Panc1 (cell line): ENCODE results near the gene APRT.

Experiments used
- POLR2AphosphoS5 ChIP-seq: IDR thresholded peaks from 2 replicates; pipeline ENCODE4 v1.6.1; 2012; ENCODE audit warnings: mild to moderate bottlenecking, low read depth, low read length, moderate library complexity
- SIN3A ChIP-seq: IDR thresholded peaks from 2 replicates; pipeline ENCODE4 v1.6.1; 2012; ENCODE audit warnings: low read depth, mild to moderate bottlenecking, low read length, moderate library complexity, borderline replicate concordance; ENCODE audit not compliant: insufficient read depth
- TCF7L2 ChIP-seq: IDR thresholded peaks from 2 replicates; pipeline ENCODE4 v1.6.1; 2011; ENCODE audit warnings: mild to moderate bottlenecking, low read depth, low read length, inconsistent platforms
- TF ChIP-seq, protein P1 (sequence below): fragments of 450-650 bp; IDR thresholded peaks from 2 replicates; pipeline ENCODE4 v1.5.1; 2017; ENCODE audit warnings: mild to moderate bottlenecking

DNA sequence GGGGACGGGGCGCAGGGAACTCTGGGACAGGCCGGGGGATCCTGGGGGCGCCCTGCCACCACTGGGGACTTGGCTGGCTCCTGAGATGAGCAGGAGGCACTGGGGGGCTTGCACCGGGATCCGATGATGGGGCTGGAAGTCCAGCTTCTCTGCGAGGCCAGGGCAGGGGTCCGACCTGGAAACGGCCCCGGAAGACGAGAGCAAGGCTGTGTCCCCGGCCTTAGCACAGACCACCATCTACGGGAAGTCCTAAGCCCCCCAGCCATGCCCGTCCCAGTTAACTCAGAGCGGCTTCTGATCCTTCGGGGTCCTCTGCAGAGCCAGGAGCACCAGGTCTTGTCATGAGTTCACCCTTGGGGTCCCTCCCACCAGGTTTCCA lies 7.6 kb downstream of the APRT start:
- TF ChIP-seq, protein P1, sequence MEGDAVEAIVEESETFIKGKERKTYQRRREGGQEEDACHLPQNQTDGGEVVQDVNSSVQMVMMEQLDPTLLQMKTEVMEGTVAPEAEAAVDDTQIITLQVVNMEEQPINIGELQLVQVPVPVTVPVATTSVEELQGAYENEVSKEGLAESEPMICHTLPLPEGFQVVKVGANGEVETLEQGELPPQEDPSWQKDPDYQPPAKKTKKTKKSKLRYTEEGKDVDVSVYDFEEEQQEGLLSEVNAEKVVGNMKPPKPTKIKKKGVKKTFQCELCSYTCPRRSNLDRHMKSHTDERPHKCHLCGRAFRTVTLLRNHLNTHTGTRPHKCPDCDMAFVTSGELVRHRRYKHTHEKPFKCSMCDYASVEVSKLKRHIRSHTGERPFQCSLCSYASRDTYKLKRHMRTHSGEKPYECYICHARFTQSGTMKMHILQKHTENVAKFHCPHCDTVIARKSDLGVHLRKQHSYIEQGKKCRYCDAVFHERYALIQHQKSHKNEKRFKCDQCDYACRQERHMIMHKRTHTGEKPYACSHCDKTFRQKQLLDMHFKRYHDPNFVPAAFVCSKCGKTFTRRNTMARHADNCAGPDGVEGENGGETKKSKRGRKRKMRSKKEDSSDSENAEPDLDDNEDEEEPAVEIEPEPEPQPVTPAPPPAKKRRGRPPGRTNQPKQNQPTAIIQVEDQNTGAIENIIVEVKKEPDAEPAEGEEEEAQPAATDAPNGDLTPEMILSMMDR: no peak
- TF ChIP-seq POLR2AphosphoS5: no peak
- TF ChIP-seq SIN3A: no peak
- no peak for TF ChIP-seq TCF7L2
